ENCODE measurements around the gene LHFPL3. TPM values are rescaled to one million over a fixed set of nuclear protein-coding genes. Genes with fewer than 3 reads are reported as not detected.

LHFPL3 gene
- polyA plus RNA-seq, 1 donor from 2014 or later, result 5.6 TPM

DNA sequence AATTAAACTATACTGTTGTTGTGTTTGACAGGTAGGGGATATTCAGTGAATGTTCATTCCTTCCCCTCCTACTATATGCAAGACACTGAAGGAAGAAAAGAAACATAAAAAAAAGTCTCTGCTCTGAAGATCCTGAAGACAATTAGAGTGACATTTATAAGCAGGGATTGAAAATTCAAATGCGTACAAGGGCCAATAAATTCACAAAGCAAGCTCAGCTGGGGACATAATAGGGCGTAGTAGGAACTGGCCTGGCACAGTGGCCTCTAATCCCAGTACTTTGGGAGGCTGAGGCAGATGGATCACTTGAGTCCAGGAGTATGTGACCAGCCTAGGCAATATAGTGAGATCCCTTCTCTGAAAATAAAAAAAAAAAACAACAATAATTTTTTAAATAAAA lies 580.7 kb downstream of the LHFPL3 start:
- H3K9me3 ChIP-seq (ENCODE audit: low read length), result no peaks in the 10 kb centered on the region
- TF ChIP-seq, protein P1, sequence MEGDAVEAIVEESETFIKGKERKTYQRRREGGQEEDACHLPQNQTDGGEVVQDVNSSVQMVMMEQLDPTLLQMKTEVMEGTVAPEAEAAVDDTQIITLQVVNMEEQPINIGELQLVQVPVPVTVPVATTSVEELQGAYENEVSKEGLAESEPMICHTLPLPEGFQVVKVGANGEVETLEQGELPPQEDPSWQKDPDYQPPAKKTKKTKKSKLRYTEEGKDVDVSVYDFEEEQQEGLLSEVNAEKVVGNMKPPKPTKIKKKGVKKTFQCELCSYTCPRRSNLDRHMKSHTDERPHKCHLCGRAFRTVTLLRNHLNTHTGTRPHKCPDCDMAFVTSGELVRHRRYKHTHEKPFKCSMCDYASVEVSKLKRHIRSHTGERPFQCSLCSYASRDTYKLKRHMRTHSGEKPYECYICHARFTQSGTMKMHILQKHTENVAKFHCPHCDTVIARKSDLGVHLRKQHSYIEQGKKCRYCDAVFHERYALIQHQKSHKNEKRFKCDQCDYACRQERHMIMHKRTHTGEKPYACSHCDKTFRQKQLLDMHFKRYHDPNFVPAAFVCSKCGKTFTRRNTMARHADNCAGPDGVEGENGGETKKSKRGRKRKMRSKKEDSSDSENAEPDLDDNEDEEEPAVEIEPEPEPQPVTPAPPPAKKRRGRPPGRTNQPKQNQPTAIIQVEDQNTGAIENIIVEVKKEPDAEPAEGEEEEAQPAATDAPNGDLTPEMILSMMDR (IDR thresholded peaks at IDR 0.05; ENCODE audit: poor library complexity, severe bottlenecking), result no peak

GRCh38 chr7:104914421-104914820 lies 586.0 kb downstream of the LHFPL3 start:
- Histone ChIP-seq H3K4me2 (ENCODE audit: low read length) (no peak overlapping the region), H2AFZ (ENCODE audit: low read depth, low read length) (no peak overlapping the region)

More for the DNA sequence above, 580.7 kb downstream of the LHFPL3 start:
- Histone ChIP-seq H3K4me3 (ENCODE audit: low read length) (no peak overlapping the region), H3K4me2 (ENCODE audit: low read length) (no peak overlapping the region), H4K20me1 (ENCODE audit: insufficient read depth) (no peaks in the 10 kb centered on the region), H3F3A (ENCODE audit: insufficient read depth, low read length, poor library complexity, severe bottlenecking) (no peaks in the 10 kb centered on the region), H2AFZ (ENCODE audit: low read depth, low read length) (no peak overlapping the region), H3K79me2 (replicated peaks; ENCODE audit: insufficient read depth, low read length) (no peaks in the 10 kb centered on the region), H3K36me3 (ENCODE audit: insufficient read depth, low read length) (no peaks in the 10 kb centered on the region), H3K27ac (ENCODE audit: low read length) (no peak overlapping the region), H3K27me3 (ENCODE audit: insufficient read depth, low read depth, low read length) (no peaks in the 10 kb centered on the region), H3K9ac (ENCODE audit: low read length) (no peak overlapping the region), H3K9me2 (ENCODE audit: insufficient read depth, low read length) (no peaks in the 10 kb centered on the region)

More at GRCh38 chr7:104914421-104914820, 586.0 kb downstream of the LHFPL3 start:
- H3K36me3 ChIP-seq (ENCODE audit: insufficient read depth, low read length), result no peaks in the 10 kb centered on the region
- H3K27ac ChIP-seq (ENCODE audit: low read length), result no peak overlapping the region
- no peaks in the 10 kb centered on the region for H3K9me3 ChIP-seq (ENCODE audit: low read length)
- no peak overlapping the region for H3K4me3 ChIP-seq (ENCODE audit: low read length)
- H3K9me2 ChIP-seq (ENCODE audit: insufficient read depth, low read length), result no peaks in the 10 kb centered on the region
- TF ChIP-seq POLR2AphosphoS5 (IDR thresholded peaks at IDR 0.05) (no peak), EP300 (conservative IDR thresholded peaks at IDR 0.05; ENCODE audit: poor library complexity, severe bottlenecking) (no peak), SMC3 (conservative IDR thresholded peaks at IDR 0.05; ENCODE audit: poor library complexity) (no peak), MXI1 (conservative IDR thresholded peaks at IDR 0.05; ENCODE audit: poor library complexity, severe bottlenecking) (no peak), TAF1 (IDR thresholded peaks at IDR 0.05; ENCODE audit: low read depth) (no peak), RAD21 (conservative IDR thresholded peaks at IDR 0.05) (no peak), EZH2 (IDR thresholded peaks at IDR 0.05; ENCODE audit: borderline replicate concordance, insufficient read depth, low read length, poor library complexity, severe bottlenecking) (no peak)
- TF ChIP-seq, protein P1 (IDR thresholded peaks at IDR 0.05; ENCODE audit: poor library complexity, severe bottlenecking), result no peak
- TF ChIP-seq, protein P2, sequence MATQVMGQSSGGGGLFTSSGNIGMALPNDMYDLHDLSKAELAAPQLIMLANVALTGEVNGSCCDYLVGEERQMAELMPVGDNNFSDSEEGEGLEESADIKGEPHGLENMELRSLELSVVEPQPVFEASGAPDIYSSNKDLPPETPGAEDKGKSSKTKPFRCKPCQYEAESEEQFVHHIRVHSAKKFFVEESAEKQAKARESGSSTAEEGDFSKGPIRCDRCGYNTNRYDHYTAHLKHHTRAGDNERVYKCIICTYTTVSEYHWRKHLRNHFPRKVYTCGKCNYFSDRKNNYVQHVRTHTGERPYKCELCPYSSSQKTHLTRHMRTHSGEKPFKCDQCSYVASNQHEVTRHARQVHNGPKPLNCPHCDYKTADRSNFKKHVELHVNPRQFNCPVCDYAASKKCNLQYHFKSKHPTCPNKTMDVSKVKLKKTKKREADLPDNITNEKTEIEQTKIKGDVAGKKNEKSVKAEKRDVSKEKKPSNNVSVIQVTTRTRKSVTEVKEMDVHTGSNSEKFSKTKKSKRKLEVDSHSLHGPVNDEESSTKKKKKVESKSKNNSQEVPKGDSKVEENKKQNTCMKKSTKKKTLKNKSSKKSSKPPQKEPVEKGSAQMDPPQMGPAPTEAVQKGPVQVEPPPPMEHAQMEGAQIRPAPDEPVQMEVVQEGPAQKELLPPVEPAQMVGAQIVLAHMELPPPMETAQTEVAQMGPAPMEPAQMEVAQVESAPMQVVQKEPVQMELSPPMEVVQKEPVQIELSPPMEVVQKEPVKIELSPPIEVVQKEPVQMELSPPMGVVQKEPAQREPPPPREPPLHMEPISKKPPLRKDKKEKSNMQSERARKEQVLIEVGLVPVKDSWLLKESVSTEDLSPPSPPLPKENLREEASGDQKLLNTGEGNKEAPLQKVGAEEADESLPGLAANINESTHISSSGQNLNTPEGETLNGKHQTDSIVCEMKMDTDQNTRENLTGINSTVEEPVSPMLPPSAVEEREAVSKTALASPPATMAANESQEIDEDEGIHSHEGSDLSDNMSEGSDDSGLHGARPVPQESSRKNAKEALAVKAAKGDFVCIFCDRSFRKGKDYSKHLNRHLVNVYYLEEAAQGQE (IDR thresholded peaks at IDR 0.05; ENCODE audit: borderline replicate concordance), result no peak
- no peaks in the 10 kb centered on the region for H3K79me2 ChIP-seq (replicated peaks; ENCODE audit: insufficient read depth, low read length)
- H3F3A ChIP-seq (ENCODE audit: insufficient read depth, low read length, poor library complexity, severe bottlenecking), result no peaks in the 10 kb centered on the region
- H4K20me1 ChIP-seq (ENCODE audit: insufficient read depth), result no peaks in the 10 kb centered on the region
- H3K9ac ChIP-seq (ENCODE audit: low read length), result no peak overlapping the region
- H3K27me3 ChIP-seq (ENCODE audit: insufficient read depth, low read depth, low read length), result no peaks in the 10 kb centered on the region
